Measurements from ENCODE around the gene WSCD1. TPM values are rescaled to one million over a fixed set of nuclear protein-coding genes. Genes with fewer than 3 reads are reported as not detected.

The WSCD1 gene
- total RNA-seq, 1 experiment from 2014 or later, result not detected

DNA sequence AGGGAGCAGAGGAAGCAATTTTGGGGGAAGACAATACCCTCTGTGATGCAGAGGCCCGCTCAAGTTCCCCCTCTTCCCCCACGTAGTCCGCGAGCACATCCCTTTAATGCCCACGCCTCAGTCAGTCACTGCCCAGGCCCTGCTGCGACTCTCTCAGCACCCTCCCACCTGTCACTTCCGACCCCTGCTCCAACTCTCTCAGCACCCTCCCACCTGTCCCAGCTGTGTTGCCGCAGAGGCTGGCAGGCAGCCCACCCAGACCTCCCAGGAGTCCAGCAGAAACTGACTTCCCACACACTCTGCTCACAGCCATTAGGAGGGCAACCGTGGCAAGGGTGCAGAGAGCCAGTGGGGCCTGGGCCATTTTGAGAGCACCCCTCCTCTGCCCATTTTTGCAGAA lies 92.7 kb downstream of the WSCD1 start:
- H3K79me2 ChIP-seq (ENCODE audit: low read length), result no peaks in the 10 kb centered on the region
- H4K20me1 ChIP-seq (ENCODE audit: insufficient read depth, low read depth, low read length), result no peaks in the 10 kb centered on the region
- no peak overlapping the region for H3K9ac ChIP-seq (ENCODE audit: low read length)
- no peaks in the 10 kb centered on the region for H3K27me3 ChIP-seq (ENCODE audit: low read length)
- H3K9me2 ChIP-seq (replicated peaks; ENCODE audit: insufficient read depth, low read length), result no peaks in the 10 kb centered on the region
- DNase-seq, result no peak
- H3K27ac ChIP-seq (ENCODE audit: low read length), result no peak overlapping the region
- no peaks in the 10 kb centered on the region for H3K9me3 ChIP-seq (ENCODE audit: low read length)
- no peak overlapping the region for H3K4me3 ChIP-seq (ENCODE audit: low read length)
- H3K4me1 ChIP-seq (ENCODE audit: low read length), result no peaks in the 10 kb centered on the region
- no peak overlapping the region for H3K4me2 ChIP-seq (ENCODE audit: low read depth, low read length, poor library complexity, severe bottlenecking)
- H3K36me3 ChIP-seq (ENCODE audit: insufficient read depth, low read length), result no peaks in the 10 kb centered on the region
- H2AFZ ChIP-seq (ENCODE audit: low read length), result no peak overlapping the region

DNA sequence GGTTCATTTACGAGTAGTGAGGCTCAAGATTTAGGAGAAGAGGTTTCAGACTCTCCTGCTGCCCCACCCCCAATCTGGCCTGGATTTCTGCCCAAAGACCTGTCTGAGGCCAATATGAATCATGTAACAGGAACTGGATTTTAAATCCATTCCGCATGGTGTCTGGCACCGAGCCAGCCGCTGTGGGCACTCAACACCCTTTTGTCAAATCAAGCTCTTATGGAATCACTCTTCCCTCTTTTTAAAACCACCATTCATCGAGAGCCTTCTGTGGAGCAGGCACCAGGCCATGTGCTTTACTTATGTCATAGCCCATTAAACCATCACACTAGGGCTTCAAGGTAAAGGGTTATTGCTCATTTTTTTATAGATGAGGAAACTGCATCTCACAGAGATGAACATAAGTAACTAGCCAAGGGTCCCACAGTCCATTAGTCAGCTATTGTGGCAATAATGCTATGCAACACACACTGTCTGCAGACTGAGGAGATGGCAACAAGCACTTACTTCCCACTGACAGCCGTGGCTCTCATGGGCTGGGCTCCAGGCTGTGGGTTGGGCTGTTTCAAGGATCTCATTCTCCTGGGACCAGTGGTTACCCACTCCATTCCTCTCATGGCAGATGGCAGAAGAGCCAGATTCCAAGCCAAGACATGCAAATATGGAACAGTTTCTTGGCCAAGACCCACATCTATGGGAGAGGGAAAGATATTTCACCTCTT lies 93.6 kb downstream of the WSCD1 start:
- Histone ChIP-seq H4K20me1 (ENCODE audit: insufficient read depth, low read depth, low read length) (no peaks in the 10 kb centered on the region), H3K9ac (ENCODE audit: low read length) (no peak overlapping the region), H3K36me3 (ENCODE audit: insufficient read depth, low read length) (no peaks in the 10 kb centered on the region), H3K4me2 (ENCODE audit: low read depth, low read length, poor library complexity, severe bottlenecking) (no peak overlapping the region), H3K9me3 (ENCODE audit: low read length) (no peaks in the 10 kb centered on the region), H3K4me1 (ENCODE audit: low read length) (no peaks in the 10 kb centered on the region), H3K4me3 (ENCODE audit: low read length) (no peak overlapping the region), H3K79me2 (ENCODE audit: low read length) (no peaks in the 10 kb centered on the region), H3K27ac (ENCODE audit: low read length) (no peak overlapping the region), H3K27me3 (ENCODE audit: low read length) (no peaks in the 10 kb centered on the region), H2AFZ (ENCODE audit: low read length) (no peak overlapping the region), H3K9me2 (replicated peaks; ENCODE audit: insufficient read depth, low read length) (no peaks in the 10 kb centered on the region)
- DNase-seq, result no peak

- Histone ChIP-seq H4K20me1 (ENCODE audit: insufficient read depth, low read depth, low read length) (no peaks in the 10 kb centered on the region), H3K9ac (ENCODE audit: low read length) (no peak overlapping the region), H3K9me2 (replicated peaks; ENCODE audit: insufficient read depth, low read length) (no peaks in the 10 kb centered on the region), H3K4me2 (ENCODE audit: low read depth, low read length, poor library complexity, severe bottlenecking) (no peak overlapping the region), H3K27ac (ENCODE audit: low read length) (no peak overlapping the region), H3K4me1 (ENCODE audit: low read length) (no peaks in the 10 kb centered on the region), H3K27me3 (ENCODE audit: low read length) (no peaks in the 10 kb centered on the region), H2AFZ (ENCODE audit: low read length) (no peak overlapping the region), H3K79me2 (ENCODE audit: low read length) (no peaks in the 10 kb centered on the region), H3K36me3 (ENCODE audit: insufficient read depth, low read length) (no peaks in the 10 kb centered on the region), H3K9me3 (ENCODE audit: low read length) (no peaks in the 10 kb centered on the region), H3K4me3 (ENCODE audit: low read length) (no peak overlapping the region)
- no peak for DNase-seq
Measured at GRCh38 chr17:6164996-6165395, 94.8 kb downstream of the WSCD1 start.

DNA sequence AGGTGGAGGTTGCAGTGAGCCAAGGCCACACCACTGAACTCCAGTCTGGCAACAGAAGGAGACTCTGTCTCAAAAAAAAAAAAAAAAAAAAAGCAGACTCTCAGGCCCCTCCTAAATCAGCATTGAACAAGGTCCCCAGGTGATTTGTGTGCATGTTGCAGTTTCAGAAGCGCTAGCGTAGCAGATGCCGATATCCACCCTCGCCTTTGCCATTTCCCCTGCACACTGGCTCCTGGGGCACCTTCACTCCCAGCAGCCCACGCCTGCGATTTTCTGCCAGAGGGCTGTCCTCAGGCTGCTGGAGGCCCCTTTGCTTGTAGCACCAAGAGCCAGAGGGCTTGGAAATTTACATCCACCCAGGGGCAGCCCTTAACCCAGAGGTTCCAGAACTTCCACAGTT lies 95.6 kb downstream of the WSCD1 start:
- no peaks in the 10 kb centered on the region for H3K27me3 ChIP-seq (ENCODE audit: low read length)
- no peak overlapping the region for H2AFZ ChIP-seq (ENCODE audit: low read length)
- H4K20me1 ChIP-seq (ENCODE audit: insufficient read depth, low read depth, low read length), result no peaks in the 10 kb centered on the region
- DNase-seq, result no peak
- no peak overlapping the region for H3K27ac ChIP-seq (ENCODE audit: low read length)
- H3K9me2 ChIP-seq (replicated peaks; ENCODE audit: insufficient read depth, low read length), result no peaks in the 10 kb centered on the region
- H3K36me3 ChIP-seq (ENCODE audit: insufficient read depth, low read length), result no peaks in the 10 kb centered on the region
- H3K4me2 ChIP-seq (ENCODE audit: low read depth, low read length, poor library complexity, severe bottlenecking), result no peak overlapping the region
- no peaks in the 10 kb centered on the region for H3K79me2 ChIP-seq (ENCODE audit: low read length)
- H3K4me3 ChIP-seq (ENCODE audit: low read length), result no peak overlapping the region
- H3K9me3 ChIP-seq (ENCODE audit: low read length), result no peaks in the 10 kb centered on the region
- H3K9ac ChIP-seq (ENCODE audit: low read length), result no peak overlapping the region
- no peaks in the 10 kb centered on the region for H3K4me1 ChIP-seq (ENCODE audit: low read length)

- Histone ChIP-seq H3K4me1 (ENCODE audit: low read length) (no peaks in the 10 kb centered on the region), H3K4me3 (ENCODE audit: low read length) (no peak overlapping the region), H3K4me2 (ENCODE audit: low read depth, low read length, poor library complexity, severe bottlenecking) (no peak overlapping the region), H3K36me3 (ENCODE audit: insufficient read depth, low read length) (no peaks in the 10 kb centered on the region), H4K20me1 (ENCODE audit: insufficient read depth, low read depth, low read length) (no peaks in the 10 kb centered on the region), H3K9me2 (replicated peaks; ENCODE audit: insufficient read depth, low read length) (no peaks in the 10 kb centered on the region), H3K27ac (ENCODE audit: low read length) (no peak overlapping the region), H3K79me2 (ENCODE audit: low read length) (no peaks in the 10 kb centered on the region), H3K9me3 (ENCODE audit: low read length) (no peaks in the 10 kb centered on the region), H3K9ac (ENCODE audit: low read length) (no peak overlapping the region), H2AFZ (ENCODE audit: low read length) (no peak overlapping the region), H3K27me3 (ENCODE audit: low read length) (no peaks in the 10 kb centered on the region)
- no peak for DNase-seq
Measured at GRCh38 chr17:6166492-6167179, 96.5 kb downstream of the WSCD1 start.

DNA sequence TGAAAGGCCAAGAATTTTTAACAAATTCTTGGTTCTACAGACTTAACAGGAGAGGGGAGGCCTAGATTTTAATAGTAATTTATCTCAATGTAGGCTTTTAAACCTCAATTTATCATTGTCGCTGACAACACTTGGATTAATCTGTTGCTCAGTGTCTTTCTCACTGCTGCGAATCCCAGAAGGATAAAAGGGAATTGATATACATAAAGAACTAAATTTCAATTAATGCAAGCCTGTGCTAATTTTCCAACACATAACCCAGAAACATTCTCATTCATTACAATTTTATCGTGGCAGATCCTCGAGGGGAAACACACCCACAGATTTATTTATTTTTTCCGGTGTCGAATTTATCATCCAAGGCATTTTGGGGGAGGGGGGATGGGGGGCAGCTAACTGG lies 98.1 kb downstream of the WSCD1 start:
- no peak overlapping the region for H3K4me3 ChIP-seq (ENCODE audit: low read length)
- no peak overlapping the region for H2AFZ ChIP-seq (ENCODE audit: low read length)
- H4K20me1 ChIP-seq (ENCODE audit: insufficient read depth, low read depth, low read length), result no peaks in the 10 kb centered on the region
- no peaks in the 10 kb centered on the region for H3K9me2 ChIP-seq (replicated peaks; ENCODE audit: insufficient read depth, low read length)
- no peaks in the 10 kb centered on the region for H3K9me3 ChIP-seq (ENCODE audit: low read length)
- H3K4me1 ChIP-seq (ENCODE audit: low read length), result no peaks in the 10 kb centered on the region
- H3K9ac ChIP-seq (ENCODE audit: low read length), result no peak overlapping the region
- no peak overlapping the region for H3K4me2 ChIP-seq (ENCODE audit: low read depth, low read length, poor library complexity, severe bottlenecking)
- H3K27ac ChIP-seq (ENCODE audit: low read length), result no peak overlapping the region
- no peaks in the 10 kb centered on the region for H3K79me2 ChIP-seq (ENCODE audit: low read length)
- DNase-seq, result no peak
- no peaks in the 10 kb centered on the region for H3K36me3 ChIP-seq (ENCODE audit: insufficient read depth, low read length)
- no peaks in the 10 kb centered on the region for H3K27me3 ChIP-seq (ENCODE audit: low read length)

DNA sequence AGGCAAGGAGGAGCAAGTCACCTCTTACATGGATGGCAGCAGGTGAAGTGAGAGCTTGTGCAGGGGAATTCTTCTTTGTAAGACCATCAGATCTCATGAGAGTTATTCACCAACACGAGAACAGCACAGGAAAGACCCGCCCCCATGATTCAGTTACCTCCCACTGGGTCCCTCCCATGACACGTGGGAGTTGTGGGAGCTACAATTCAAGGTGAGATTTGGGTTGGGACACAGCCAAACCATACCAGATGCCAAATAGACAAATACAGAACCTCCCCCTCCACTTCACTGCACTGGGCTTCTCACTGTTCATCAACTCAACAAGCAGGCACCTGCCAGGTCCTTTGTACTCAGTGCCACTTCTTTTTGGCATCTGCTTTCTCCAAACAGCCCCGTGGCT lies 100.2 kb downstream of the WSCD1 start:
- Histone ChIP-seq H3K27me3 (ENCODE audit: low read length) (no peaks in the 10 kb centered on the region), H4K20me1 (ENCODE audit: insufficient read depth, low read depth, low read length) (no peaks in the 10 kb centered on the region), H3K79me2 (ENCODE audit: low read length) (no peaks in the 10 kb centered on the region), H3K4me3 (ENCODE audit: low read length) (no peak overlapping the region), H3K4me1 (ENCODE audit: low read length) (no peaks in the 10 kb centered on the region), H3K9me2 (replicated peaks; ENCODE audit: insufficient read depth, low read length) (no peaks in the 10 kb centered on the region), H3K36me3 (ENCODE audit: insufficient read depth, low read length) (no peaks in the 10 kb centered on the region), H2AFZ (ENCODE audit: low read length) (no peak overlapping the region), H3K27ac (ENCODE audit: low read length) (no peak overlapping the region), H3K4me2 (ENCODE audit: low read depth, low read length, poor library complexity, severe bottlenecking) (no peak overlapping the region), H3K9me3 (ENCODE audit: low read length) (no peaks in the 10 kb centered on the region), H3K9ac (ENCODE audit: low read length) (no peak overlapping the region)
- no peak for DNase-seq

DNA sequence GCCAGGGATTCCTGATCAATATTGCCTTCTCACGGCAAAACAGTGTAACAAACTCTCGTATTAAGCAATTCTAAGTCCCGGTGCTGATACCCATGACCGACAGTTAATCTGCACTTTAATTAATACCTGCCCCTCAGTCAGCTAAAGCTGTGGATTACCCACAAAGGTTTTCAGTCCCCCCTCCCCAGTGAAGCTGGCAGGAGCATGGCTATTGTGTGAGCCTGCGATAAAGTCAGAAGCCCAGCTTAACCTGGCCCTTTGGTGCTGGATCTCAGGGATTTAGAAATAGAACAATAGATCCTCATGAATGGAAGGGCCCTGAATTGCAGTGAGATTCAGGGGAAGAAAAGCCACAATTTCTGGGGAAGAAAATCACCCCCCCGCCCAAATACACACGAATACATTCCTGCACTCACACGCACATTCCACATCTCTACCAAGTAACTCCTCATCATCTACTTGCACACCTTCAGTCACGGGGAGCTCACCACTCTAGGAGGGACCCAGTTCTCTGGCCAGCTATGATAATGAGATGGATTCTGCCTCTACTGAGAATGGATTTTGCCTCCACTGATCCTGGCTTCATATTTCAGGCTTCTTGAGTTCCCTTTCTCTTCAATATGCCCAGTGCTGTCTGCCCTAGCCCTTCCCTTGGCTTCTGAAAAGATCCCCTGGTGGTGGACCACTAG lies 102.6 kb downstream of the WSCD1 start:
- H3K9ac ChIP-seq (ENCODE audit: low read length), result no peak overlapping the region
- no peaks in the 10 kb centered on the region for H3K79me2 ChIP-seq (ENCODE audit: low read length)
- H3K4me2 ChIP-seq (ENCODE audit: low read depth, low read length, poor library complexity, severe bottlenecking), result no peak overlapping the region
- H3K9me2 ChIP-seq (replicated peaks; ENCODE audit: insufficient read depth, low read length), result no peaks in the 10 kb centered on the region
- no peaks in the 10 kb centered on the region for H3K4me1 ChIP-seq (ENCODE audit: low read length)
- no peak overlapping the region for H2AFZ ChIP-seq (ENCODE audit: low read length)
- no peak overlapping the region for H3K4me3 ChIP-seq (ENCODE audit: low read length)
- no peaks in the 10 kb centered on the region for H3K27me3 ChIP-seq (ENCODE audit: low read length)
- no peak overlapping the region for H3K27ac ChIP-seq (ENCODE audit: low read length)
- H3K36me3 ChIP-seq (ENCODE audit: insufficient read depth, low read length), result no peaks in the 10 kb centered on the region
- H3K9me3 ChIP-seq (ENCODE audit: low read length), result no peaks in the 10 kb centered on the region
- DNase-seq, result no peak
- no peaks in the 10 kb centered on the region for H4K20me1 ChIP-seq (ENCODE audit: insufficient read depth, low read depth, low read length)
